ENCODE results near the gene GATD1. TPM values are rescaled to one million over a fixed set of nuclear protein-coding genes. Genes with fewer than 3 reads are reported as not detected.
A peak's percentile ranks its signal among the peaks of the same experiment; 100 is the strongest.

Gene GATD1
- polyA plus RNA-seq, 1 experiment: 37.9 TPM

DNA sequence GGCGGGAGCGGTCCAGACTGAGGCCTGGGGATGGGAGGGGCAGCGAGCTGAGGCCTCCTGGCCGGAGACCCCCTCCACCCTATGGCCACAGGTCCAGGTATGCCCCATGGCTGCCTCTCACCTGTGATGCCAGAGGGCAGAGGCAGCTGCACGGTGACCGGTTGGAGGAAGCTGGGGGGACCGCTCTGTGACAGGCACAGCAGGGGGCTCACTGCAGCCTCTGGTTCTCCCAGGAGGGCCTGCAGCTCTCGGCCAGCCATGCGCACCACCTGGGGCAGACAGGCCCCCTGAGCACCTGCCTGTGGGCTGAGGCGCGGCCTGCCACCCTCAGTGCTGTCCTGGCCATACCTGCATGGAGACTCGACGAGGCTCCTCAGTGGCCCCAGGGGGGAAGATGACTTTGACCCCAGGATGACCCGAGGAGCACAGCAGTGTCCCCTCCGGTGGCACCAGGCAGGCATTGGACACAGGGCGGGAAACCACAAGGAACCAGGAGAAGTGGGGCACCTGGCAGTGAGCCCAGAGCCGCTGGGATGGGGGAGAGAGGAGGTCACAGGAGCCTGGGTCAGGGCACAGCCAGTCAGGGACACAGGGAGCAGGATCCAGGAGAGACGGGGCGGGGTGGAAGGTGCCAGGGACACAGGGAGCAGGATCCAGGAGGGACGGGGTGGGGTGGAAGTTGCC, 24.0 kb upstream of the GATD1 start:
- TF ChIP-seq, protein P1, sequence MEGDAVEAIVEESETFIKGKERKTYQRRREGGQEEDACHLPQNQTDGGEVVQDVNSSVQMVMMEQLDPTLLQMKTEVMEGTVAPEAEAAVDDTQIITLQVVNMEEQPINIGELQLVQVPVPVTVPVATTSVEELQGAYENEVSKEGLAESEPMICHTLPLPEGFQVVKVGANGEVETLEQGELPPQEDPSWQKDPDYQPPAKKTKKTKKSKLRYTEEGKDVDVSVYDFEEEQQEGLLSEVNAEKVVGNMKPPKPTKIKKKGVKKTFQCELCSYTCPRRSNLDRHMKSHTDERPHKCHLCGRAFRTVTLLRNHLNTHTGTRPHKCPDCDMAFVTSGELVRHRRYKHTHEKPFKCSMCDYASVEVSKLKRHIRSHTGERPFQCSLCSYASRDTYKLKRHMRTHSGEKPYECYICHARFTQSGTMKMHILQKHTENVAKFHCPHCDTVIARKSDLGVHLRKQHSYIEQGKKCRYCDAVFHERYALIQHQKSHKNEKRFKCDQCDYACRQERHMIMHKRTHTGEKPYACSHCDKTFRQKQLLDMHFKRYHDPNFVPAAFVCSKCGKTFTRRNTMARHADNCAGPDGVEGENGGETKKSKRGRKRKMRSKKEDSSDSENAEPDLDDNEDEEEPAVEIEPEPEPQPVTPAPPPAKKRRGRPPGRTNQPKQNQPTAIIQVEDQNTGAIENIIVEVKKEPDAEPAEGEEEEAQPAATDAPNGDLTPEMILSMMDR (IDR thresholded peaks at IDR 0.05; ENCODE audit: insufficient read depth, low read depth, low read length): no peak
- Histone ChIP-seq H3K4me3 (ENCODE audit: low read depth, low read length) (no peak overlapping the region), H3K36me3 (ENCODE audit: control insufficient read depth, insufficient read depth, low read length) (peaks cover 25% of the 10 kb centered on the region), H3K27me3 (ENCODE audit: control insufficient read depth, insufficient read depth, low read length) (no peaks in the 10 kb centered on the region)
- POLR2A ChIA-PET: no interaction called here
- DNase-seq (ENCODE audit: low read depth): no peak
- CTCF ChIA-PET: no interaction called here

DNA sequence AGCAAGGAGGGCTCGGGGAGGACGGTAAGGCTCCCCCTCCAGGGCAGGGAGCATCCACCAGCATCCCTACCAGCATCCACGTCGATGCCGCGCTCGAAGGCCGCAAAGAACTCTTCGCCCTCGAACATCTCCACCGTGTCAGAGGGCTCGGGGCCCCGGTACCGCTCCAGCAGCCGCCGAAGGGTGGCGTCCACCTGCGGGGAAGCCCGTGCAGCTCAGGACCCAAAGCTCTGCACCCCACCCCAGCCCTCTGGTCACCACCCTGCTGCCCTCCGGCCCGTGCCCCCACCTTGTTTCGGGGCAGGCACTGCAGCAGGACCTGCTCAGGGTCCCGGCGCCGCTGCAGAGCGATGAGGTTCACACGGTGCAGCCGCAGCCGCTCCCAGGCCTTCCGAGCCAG, 23.2 kb upstream of the GATD1 start:
- TF ChIP-seq, protein P1 (IDR thresholded peaks at IDR 0.05; ENCODE audit: insufficient read depth, low read depth, low read length): no peak
- CTCF ChIA-PET: no interaction called here

DNA sequence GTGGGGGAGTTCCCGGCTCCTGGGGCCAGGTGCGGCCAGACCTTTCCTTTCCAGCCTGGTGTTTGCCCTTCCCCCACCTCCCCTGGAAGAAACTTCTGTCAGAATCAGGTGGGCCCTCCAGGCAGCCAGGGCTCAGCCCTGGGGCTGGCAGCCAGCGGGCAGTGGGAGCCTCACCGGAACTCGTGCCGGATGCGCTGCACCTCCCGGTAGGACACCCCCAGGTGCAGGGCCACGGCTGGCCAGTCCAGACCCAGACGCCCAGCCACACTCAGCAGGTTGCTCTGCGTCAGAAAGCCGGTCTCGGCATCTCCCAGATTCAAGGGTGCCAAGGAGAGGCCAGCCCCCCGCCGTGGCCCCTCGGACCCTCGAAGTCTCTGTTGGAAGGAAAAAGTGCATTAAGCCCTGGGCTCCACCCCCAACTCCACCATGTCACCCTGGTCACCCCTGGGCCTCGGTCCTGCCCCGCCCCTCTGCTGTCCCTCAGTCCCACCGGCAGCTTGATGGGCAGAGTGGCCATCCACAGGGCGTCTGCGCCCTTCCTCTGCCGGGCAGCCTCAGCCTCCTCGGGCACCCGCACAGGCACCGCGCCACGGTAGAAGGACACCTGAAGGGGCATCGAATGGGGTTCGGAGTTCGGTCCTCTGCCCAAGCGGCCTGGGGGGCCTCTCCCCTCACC, 22.5 kb upstream of the GATD1 start:
- Histone ChIP-seq H3K4me3 (ENCODE audit: low read depth, low read length) (no peak overlapping the region), H3K27me3 (ENCODE audit: control insufficient read depth, insufficient read depth, low read length) (no peaks in the 10 kb centered on the region), H3K36me3 (ENCODE audit: control insufficient read depth, insufficient read depth, low read length) (peaks cover 25% of the 10 kb centered on the region)
- ChIA-PET CTCF (no interaction called here), POLR2A (no interaction called here)
- no peak for DNase-seq (ENCODE audit: low read depth)
- TF ChIP-seq, protein P1 (IDR thresholded peaks at IDR 0.05; ENCODE audit: insufficient read depth, low read depth, low read length): no peak

More for the DNA sequence above, 23.2 kb upstream of the GATD1 start:
- POLR2A ChIA-PET: no interaction called here
- H3K36me3 ChIP-seq (ENCODE audit: control insufficient read depth, insufficient read depth, low read length): peaks cover 25% of the 10 kb centered on the region
- no peaks in the 10 kb centered on the region for H3K27me3 ChIP-seq (ENCODE audit: control insufficient read depth, insufficient read depth, low read length)
- no peak for DNase-seq (ENCODE audit: low read depth)
- no peak overlapping the region for H3K4me3 ChIP-seq (ENCODE audit: low read depth, low read length)

DNA sequence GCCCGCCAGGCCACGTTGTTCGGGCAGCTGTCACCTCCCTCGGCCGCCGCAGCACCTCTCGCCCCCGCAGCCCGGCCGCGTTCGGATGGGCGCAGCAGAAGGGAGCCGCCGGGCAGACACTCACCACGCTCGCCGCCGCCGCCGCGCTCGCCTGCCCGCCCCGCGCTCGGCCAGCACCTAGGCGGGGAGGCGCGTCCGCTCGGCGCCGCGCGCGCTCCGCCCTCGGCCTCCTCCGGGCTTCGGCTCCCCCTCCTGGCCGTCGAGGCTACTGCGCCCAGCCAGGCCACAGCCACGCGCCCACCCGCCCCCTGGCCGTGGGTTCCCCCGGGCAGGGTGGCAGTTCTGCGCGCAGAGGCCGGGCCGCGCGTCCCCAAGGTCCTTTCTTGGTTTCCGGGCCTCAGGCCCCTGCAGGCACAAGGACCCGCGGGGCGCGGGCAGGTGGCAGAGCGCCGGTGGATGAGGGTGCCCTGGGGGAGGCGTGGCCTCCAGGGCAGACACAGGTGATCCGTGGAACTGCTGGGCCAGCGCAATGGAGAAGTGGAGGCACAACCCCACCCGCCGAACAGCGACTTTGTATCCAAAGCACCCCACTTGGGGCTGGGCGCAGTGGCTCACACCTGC, 20.9 kb upstream of the GATD1 start, which contains the start of gene SLC25A22:
Gene SLC25A22 (minus strand): TSS at position 189 of the 621 bp plus-strand sequence. CDS start 3,275 bp downstream, outside the sequence.
- POLR2A ChIA-PET: no interaction called here
- no peak for DNase-seq (ENCODE audit: low read depth)
- TF ChIP-seq, protein P1 (IDR thresholded peaks at IDR 0.05; ENCODE audit: insufficient read depth, low read depth, low read length): peak; percentile 45
- CTCF ChIA-PET: interaction anchor here (1.2 kb wide), 1 partner anchor 35 kb away, joined by 3 read pairs; the partner anchor contains the start of gene CD151
- H3K27me3 ChIP-seq (ENCODE audit: control insufficient read depth, insufficient read depth, low read length): no peaks in the 10 kb centered on the region
- H3K4me3 ChIP-seq (ENCODE audit: low read depth, low read length): peak within 1 kb of the TSS; percentile 87
- H3K36me3 ChIP-seq (ENCODE audit: control insufficient read depth, insufficient read depth, low read length): peaks cover 25% of the 10 kb centered on the region

Measured in BJ (cell line).